Thyroid gland (tissue), 4 donors: Measurements from ENCODE around the gene LRCOL1. TPM values are rescaled to one million over a fixed set of nuclear protein-coding genes. Genes with fewer than 3 reads are reported as not detected.

Experiments used
- DNase-seq, 2 donors: peaks; one replicate each; pipeline ENCODE4 v3.0.0-alpha.2; 2019
- H3K27ac ChIP-seq, 3 donors: fragments of 200-600 bp; sonication (generic); 1 replicate in 2 of 3; 2 replicates in 1 of 3; pipeline ENCODE4 v1.5.1; 2016 to 2019; ENCODE audit warnings: mild to moderate bottlenecking in 1 of 3, moderate library complexity in 1 of 3
- H3K27me3 ChIP-seq: fragments of 200-600 bp; sonication (generic); one replicate; pipeline ENCODE4 v1.5.1; 2019
- H3K36me3 ChIP-seq, 2 donors: fragments of 200-600 bp; sonication (generic); one replicate each; pipeline ENCODE4 v1.5.1; 2016 to 2019
- H3K4me1 ChIP-seq, 2 donors: fragments of 200-600 bp; sonication (generic); one replicate each; pipeline ENCODE4 v1.5.1; 2017 to 2019
- H3K4me3 ChIP-seq, 3 donors: fragments of 200-600 bp; sonication (generic); replicated peaks in 1 of 3; 1 replicate in 2 of 3; 2 replicates in 1 of 3; pipeline ENCODE4 v1.5.1; 2016; ENCODE audit warnings: mild to moderate bottlenecking in 1 of 3
- H3K9me3 ChIP-seq: fragments of 200-600 bp; sonication (generic); one replicate; pipeline ENCODE4 v1.5.1; 2017
- CTCF ChIP-seq, 6 experiments: fragments of 200-600 bp in 3 of 6; fragments of 450-650 bp in 3 of 6; sonication (generic) in 3 of 6; IDR thresholded peaks; one replicate each; pipeline ENCODE4 v1.5.1; 2016 to 2019; ENCODE audit warnings: antibody characterized with exemption in 6 of 6, mild to moderate bottlenecking in 2 of 6, inconsistent platforms in 1 of 6, moderate library complexity in 1 of 6
- POLR2A ChIP-seq, 2 donors: fragments of 450-650 bp; IDR thresholded peaks; one replicate each; pipeline ENCODE4 v1.6.1; 2017; ENCODE audit warnings: antibody characterized with exemption in 2 of 2, mild to moderate bottlenecking in 2 of 2, moderate library complexity in 1 of 2
- WGBS, 2 donors: methylation state at CpG; one replicate each; pipeline ENCODE4 v1.1.5; 2017; 5-methylcytosine and 5-hydroxymethylcytosine counted together
- intact Hi-C: fragments of 100-400 bp; cut with DNase I; formaldehyde crosslinking; loops from one replicate; pipeline ENCODE4 v1.15.1; 2023
- total RNA-seq, 4 donors: library from RNA; depleted of rRNA; stranded (reverse); fragments of >200 nt; gene quantifications; one replicate each; pipeline ENCODE4 v1.2.3, GENCODE V29; 2016

Gene LRCOL1
- total RNA-seq, 4 donors from 2014 or later = 0.89 to 3.2 (median 3.2) TPM; not detected in 1

GRCh38 chr12:132558861-132559623 lies 51.3 kb downstream of the LRCOL1 start:
- intact Hi-C loops = no loop called here
- H3K4me1 ChIP-seq = peaks cover 10 to 21% of the 10 kb centered on the region in 2 donors
- H3K9me3 ChIP-seq = no peaks in the 10 kb centered on the region
- TF ChIP-seq CTCF (IDR thresholded peaks at IDR 0.05) (no peak), POLR2A (IDR thresholded peaks at IDR 0.05) (no peak)
- peak; percentile 37 to 39 for DNase-seq
- 38 to 47% methylated on average over 13 to 26 of the region's 45 CpGs for WGBS, 2 donors
- no peaks in the 10 kb centered on the region for H3K36me3 ChIP-seq
- H3K27ac ChIP-seq = no peak overlapping the region
- peak overlapping the region in 1 of 3 donors; percentile 39 for H3K4me3 ChIP-seq
- H3K27me3 ChIP-seq = no peaks in the 10 kb centered on the region

GRCh38 chr12:132558042-132558856 lies 52.1 kb downstream of the LRCOL1 start:
- Histone ChIP-seq H3K9me3 (no peaks in the 10 kb centered on the region), H3K27ac (no peak overlapping the region), H3K4me3 (no peak overlapping the region), H3K36me3 (no peaks in the 10 kb centered on the region), H3K4me1 (peaks cover 10 to 21% of the 10 kb centered on the region in 2 donors), H3K27me3 (no peaks in the 10 kb centered on the region)
- intact Hi-C loops = no loop called here
- 87 to 89% methylated on average over 29 of the region's 35 CpGs for WGBS, 2 donors
- no peak for TF ChIP-seq CTCF (IDR thresholded peaks at IDR 0.05)
- DNase-seq = no peak

GRCh38 chr12:132557291-132558015 lies 52.9 kb downstream of the LRCOL1 start:
- DNase-seq = no peak
- TF ChIP-seq POLR2A (IDR thresholded peaks at IDR 0.05) (no peak), CTCF (IDR thresholded peaks at IDR 0.05) (no peak)
- peaks cover 10 to 21% of the 10 kb centered on the region in 2 donors for H3K4me1 ChIP-seq
- no peaks in the 10 kb centered on the region for H3K9me3 ChIP-seq
- intact Hi-C loops = no loop called here
- H3K36me3 ChIP-seq = no peaks in the 10 kb centered on the region
- 93 to 94% methylated on average over 14 to 17 of the region's 19 CpGs for WGBS, 2 donors
- no peak overlapping the region for H3K27ac ChIP-seq
- no peak overlapping the region for H3K4me3 ChIP-seq
- H3K27me3 ChIP-seq = no peaks in the 10 kb centered on the region

GRCh38 chr12:132556801-132557200 lies 53.6 kb downstream of the LRCOL1 start:
- H3K27ac ChIP-seq = no peak overlapping the region
- no peaks in the 10 kb centered on the region for H3K27me3 ChIP-seq
- no peak for TF ChIP-seq POLR2A (IDR thresholded peaks at IDR 0.05)
- TF ChIP-seq CTCF (IDR thresholded peaks at IDR 0.05) = no peak
- intact Hi-C loops = no loop called here
- 93 to 97% methylated on average over 4 to 17 of the region's 17 CpGs for WGBS, 2 donors
- no peak for DNase-seq
- peaks cover 10 to 21% of the 10 kb centered on the region in 2 donors for H3K4me1 ChIP-seq
- no peaks in the 10 kb centered on the region for H3K36me3 ChIP-seq
- no peak overlapping the region for H3K4me3 ChIP-seq
- no peaks in the 10 kb centered on the region for H3K9me3 ChIP-seq
